Measurements from ENCODE around the gene NPHP1.
"Not testable (repeated sequence)": the region's sequence is repeated elsewhere in the genome, so short reads cannot be mapped to it uniquely, and the experiment has no call there.

NPHP1 gene

DNA sequence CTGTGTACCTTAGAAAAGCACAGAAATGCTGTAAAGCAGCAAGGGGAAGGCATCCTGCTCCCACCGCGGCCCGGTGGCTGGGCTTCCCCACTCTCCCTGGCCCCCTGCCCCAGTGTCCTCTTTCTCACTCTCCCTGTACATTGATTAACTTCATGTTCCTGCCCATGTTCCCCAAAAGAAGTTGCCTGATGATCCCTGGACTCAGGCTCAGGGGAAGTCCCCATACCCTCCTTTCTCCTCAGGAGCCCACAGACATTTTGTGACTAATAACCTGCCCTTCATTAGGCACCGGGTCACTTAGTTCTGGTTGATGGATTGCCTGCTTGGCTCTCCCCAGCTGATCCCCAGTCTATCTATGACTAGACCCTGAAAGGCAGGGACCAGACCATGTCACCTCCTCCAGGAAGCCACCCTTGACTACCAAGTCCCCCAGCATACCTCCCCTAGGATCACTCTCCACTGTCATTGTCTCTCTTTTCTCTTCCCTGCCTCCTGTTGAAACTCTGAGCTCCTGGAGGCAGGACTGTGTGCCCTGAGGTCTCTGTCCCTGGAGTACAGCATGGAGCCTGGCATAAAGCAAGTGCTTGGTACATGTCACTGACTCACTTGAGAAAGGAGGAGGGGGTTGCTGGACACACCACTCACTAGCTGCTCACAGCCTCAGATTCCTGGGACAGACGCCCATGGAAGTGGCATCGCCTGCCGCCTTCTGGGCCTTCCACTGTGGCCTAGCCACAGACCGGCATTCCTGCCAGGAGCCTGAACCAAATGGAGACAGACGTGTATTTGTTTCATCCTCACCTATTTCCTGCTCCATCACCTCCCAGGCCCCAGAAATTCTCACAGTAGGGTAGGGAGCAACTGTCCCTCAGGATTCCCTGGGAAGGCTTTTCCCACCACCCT lies 102.7 kb downstream of the NPHP1 start:
- DNase-seq: no peak

DNA sequence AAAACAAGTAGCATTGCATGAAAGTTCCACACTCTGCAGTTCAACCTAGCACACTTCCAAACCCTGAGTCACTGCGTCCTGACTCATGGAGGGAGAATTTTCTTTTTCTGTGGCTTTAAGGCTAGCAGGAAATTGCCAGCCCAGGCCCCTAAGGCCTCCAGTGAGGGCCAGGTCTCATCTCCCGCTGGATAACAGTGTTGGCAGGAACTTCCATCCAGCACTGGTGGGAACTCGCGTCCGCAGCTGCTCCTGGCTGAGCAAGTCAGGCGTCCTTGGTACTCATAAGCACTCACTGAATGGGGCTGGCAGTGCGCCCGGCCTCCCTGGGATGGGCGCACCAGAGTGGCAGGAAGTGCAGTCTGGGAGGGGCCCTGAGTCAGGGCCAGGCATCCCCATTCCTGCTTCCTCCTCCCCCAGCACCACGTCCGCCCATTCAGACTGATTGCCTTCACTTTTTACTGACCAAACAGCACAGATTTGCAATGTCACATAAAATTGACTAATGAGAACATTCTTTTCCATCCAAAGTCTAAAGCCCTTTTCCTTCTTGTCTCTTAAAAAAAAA lies 103.5 kb downstream of the NPHP1 start:
- peak; percentile 22 for DNase-seq

DNA sequence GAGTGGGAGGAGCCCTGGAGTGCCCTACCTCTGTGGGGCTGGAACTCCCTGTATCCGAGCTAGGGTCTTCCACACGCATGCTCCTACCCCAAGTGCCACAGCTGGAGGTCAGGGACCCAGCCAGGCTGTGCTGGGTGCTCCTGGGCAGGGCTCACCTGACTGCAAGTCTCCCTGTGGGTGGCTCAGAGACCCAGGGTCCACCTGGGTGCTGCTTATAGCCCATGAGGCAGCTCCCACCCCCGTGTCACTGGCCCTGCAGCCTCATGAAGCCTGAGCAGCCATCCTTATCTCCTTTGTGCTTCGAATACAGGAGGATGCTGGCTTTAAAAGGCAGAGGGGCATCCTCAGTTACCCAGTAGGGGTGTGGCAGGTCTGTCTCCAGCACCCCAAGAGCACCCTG lies 103.9 kb downstream of the NPHP1 start:
- not testable (repeated sequence) for DNase-seq

DNA sequence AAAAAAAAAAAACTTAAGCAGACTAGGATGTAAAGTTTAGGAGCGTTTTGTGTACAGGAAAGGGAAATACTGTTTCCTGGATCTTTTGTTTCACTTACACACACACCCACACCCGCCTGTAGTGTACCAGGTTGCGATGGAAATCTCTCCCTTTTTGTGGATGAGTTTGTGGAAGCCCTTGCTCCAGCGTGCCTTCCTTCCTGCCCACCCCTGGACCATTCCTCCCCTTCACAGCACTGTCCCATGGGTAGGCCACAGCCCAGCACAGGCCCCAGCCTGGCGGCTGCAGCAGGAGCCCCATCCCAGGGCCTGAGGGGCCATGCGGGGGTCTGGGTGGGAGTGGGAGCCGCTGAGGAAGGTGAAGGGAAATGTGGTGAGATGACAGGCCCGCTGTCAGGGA lies 104.3 kb downstream of the NPHP1 start:
- DNase-seq: no peak

DNA sequence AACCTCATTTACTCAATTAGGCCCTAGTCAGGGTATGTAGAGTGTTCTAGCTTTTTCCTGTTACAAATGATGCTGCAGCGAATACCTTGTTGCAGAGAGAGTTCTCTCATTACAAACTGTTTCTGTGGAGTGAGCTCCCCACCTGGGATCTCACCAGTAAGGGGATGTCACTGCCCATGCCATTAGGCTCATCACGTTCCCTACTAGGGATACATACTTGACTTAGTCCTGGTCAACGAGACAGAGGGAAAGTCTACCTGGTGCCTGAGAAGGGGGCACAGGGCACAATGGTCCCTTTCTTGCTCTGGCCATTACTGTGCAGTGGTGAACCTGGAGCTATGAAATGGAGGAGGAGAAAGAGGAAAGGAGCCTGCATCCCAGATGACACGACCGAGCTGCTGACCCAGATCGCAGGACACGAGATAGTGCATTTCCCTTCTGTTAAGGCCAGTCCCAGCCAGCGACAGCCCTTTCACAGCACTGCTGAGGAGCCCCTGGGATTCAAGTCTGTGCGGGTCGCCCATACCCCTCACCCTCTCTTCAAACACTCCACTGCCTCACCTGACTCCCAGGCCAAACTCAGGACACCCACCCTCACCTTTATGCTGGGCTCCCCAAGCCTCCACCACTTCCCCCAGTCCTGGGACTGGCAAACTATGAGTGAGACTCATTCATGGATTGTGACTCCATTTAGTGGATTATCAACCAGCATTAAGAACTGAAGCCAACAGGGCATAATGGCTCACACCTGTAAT lies 105.2 kb downstream of the NPHP1 start:
- no peak for DNase-seq

DNA sequence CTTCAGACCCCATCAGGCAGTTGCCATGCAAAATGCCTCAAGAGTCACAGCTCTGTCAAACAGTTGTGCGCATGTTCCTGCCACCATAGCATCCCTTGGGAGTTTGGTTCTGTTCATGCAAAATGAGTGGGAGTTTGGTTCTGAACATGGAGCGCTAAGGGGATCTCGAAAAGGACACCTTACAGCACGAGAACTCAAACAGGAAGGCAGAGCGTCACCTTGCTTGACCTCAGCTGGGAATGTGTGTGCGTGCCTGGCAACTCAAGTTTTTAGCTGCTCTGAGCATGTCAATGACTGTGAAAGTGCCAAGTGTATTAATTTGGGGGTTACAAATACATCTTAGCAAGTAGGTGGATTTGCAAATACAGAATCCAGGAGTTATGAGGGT lies 105.8 kb downstream of the NPHP1 start:
- DNase-seq: no peak

DNA sequence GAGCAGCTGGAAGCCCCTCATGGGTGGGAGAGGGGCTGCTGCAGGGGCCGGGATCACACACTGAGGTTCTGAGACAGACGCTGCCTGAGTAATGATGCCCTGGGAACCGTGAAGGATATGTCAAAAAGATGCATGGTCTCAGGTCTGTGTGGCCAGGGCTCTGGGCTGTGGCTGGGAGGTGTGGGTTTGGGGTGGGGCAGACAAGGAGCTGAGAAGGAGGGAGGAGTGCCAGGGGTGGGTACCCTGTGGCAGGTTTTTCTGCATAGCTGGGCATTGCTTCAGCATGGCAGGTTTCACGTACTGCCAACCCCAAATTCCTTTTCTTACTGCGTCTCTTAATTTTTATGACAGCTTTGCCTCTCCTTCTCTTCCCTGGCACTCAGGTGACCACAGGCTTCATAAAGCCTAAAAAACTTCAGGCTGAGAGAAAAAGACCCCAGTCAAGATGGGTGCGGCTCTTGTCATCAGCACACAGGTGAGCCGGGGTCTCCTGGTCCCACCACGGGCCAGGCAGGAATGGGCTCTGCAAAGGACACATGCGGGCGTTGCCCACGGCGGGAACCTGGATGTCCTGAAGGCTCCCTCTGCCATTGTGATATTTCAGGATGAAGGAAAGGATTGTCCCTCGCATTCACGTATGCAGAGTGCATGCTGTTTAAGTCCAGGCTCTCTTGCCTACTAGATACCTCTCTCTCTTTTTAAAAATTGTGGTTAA lies 107.2 kb downstream of the NPHP1 start:
- no peak for DNase-seq

DNA sequence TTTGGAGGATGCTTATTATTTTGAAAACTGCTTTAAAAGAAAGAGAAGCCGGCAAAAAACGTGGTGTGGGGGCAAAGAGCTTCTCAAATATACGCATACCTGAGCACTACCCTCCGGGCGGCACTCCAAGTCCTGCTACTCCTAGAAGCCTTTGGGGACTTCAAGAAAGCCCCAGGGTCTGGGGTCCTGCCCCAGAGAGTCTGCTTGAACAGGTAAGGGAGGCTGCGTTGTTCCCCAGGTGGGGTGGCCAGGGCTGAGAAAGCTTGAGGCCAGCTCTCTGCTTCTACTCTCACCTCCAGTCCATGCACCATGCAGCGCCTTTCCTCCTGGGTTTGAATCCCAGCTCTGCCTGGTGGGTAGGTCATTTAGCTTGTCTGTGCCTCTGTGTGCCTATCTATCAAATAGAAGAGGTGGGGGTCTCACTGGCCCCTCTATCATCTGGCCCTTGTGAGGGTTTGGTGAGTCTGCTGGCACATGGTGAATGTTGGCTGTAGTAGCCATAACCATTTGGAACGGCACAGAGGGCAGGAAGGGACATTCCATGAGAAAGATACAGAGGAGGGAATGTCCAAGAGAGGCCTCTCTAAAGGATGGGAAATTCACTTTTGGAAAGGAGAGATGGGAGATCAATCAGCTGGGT lies 108.7 kb downstream of the NPHP1 start:
- DNase-seq: no peak

DNA sequence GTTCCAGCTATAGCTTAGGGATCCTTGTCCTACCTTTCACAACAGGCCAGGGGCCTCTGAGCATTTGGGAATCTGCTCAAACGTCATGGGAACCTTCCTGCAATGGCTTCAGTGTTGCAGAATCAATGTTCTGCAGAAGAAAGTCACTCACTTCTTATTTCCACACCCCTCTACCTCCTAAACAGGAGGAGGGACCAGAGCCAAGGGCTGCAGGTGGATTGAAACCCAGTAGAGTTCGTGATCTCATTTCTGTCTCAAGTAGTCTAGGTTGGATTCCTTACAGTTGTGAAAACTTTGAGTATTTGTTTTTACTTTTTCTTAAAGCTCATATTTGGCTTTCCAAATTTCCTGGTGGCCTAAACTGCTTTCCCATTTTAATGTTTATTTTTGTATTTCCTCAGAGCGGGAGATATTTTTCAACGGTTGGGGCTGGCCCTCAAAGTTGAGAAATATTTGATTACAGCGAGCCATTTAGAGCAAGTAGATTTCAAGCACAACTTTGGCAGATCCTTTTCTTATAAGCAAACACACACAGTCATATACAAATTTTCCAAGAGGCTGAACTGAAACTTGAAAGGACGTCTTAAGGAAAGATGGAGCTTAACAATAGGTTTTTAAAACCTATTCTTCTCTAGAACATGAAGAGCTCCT lies 109.8 kb downstream of the NPHP1 start:
- not testable (repeated sequence) for DNase-seq

DNA sequence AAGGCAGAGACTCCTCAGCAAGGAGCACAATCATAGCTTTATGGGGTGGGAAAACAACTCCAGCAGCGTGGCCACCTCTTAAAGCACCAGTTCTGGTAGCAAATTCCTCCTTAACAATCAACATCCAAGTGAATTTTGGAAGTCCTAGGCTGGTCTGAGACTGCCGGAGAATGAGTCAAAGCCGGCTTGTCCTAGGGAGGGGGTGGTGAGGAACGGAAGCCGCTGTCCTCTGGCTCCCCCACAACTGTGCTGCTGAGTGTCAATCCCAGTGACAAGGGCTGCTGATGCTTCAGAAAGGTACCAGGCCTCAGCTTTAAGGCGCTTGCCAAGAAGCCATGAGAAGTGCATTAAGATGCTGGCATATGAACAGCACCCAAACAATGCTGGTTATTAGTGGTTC lies 110.9 kb downstream of the NPHP1 start:
- DNase-seq: not testable (repeated sequence)

DNA sequence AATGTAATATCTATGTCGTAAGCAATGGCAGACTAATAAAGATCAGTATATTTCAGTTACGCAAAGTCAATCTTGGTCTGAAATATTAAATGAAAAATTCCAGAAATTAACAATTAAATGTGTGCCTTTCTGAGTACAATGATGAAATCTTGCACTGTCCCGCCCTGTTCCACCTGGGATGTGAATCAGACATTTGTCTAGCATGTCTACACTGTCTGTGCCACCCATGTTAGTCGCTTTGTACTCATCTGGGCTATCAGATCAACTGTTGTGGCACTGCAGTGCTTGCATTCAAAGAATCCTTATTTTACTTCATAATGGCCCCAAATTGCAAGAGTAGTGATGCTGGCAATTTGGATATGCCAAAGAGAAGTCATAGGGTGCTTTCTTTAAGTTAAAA lies 114.6 kb downstream of the NPHP1 start:
- not testable (repeated sequence) for DNase-seq

DNA sequence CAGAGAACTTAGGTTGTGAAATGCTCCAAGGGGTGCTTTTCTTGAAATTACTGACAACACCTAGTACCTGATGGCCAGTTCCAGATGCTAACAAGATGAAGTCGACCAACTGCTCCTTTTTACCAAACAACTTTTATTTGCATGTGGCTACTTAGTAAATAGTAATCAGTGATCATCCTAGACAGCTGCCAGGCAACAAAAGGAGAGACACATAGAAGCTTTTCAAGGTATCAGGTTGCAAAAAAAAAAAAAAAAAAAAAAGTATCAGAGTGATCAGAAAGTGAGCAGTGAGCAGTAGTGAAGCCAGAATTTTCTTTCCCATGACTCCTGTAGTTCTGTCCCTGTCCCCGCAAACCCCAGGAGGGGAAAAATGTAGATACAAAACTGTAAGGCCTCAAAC lies 121.1 kb downstream of the NPHP1 start:
- DNase-seq: not testable (repeated sequence)

DNA sequence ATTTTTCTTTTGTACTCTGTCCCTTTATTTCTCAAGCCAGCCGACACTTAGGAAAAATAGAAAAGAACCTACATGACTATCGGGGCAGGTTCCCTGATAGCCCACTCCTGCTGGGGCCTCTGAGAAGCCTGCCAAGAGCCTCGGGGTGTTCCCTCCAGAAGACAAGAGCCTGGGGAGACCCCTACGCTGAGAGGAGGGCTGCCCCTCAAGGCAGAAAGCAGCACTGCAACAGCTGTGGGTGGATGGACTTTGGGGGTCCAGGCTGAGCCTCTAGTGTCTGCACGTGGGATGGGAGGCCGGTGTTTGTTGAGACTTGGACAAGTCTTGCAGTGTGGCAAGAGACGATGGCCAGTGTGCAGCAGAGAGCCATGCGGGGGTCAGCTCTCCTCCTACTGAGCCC lies 121.7 kb downstream of the NPHP1 start:
- DNase-seq: not testable (repeated sequence)

DNA sequence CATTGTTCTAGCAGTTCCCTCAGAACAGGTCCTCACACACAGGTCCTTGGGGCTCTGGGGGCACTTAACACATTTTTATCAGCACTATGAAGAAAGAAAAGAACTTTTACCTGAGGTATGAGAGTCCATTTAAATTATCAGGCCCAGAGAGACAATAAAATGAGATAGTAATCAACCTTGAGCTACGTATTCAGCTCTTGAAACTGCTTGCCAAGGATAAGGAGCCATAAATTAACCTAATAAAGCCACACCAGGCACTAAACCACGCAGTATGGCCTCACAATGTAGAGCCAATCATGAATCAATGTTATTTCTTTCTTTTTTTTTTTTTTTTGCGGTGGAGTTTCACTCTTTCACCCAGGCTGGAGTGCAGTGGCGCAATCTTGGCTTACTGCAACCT lies 126.7 kb downstream of the NPHP1 start:
- DNase-seq: not testable (repeated sequence)

DNA sequence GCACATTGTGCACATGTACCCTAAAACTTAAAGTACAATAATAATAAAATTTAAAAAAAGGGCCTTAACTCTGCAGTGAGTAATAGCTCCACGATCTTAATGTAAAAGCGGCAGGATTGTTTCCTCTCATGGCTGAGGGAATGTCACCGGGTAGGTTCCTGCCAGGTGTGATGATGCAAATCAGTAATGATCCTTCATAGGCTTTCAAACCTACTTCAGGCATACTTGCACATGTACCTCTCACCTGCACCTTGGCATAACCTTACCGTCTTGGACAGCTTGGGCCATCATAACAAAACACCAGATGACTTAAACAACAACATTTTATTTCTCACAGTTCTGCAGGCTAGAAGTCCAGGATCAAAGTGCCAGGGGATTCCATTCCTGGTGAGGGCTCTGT lies 128.9 kb downstream of the NPHP1 start:
- DNase-seq: not testable (repeated sequence)

Data from midbrain (tissue), 1 donor.